Superior temporal gyrus (tissue), 1 donor: Measurements from ENCODE around the gene TMEM61.
"Not testable (repeated sequence)": the region's sequence is repeated elsewhere in the genome, so short reads cannot be mapped to it uniquely, and the experiment has no call there.

Source experiments
- DNase-seq: peaks from one replicate; pipeline ENCODE4 v3.0.0-alpha.2; 2016; ENCODE audit errors: extremely low spot score

Gene TMEM61

DNA sequence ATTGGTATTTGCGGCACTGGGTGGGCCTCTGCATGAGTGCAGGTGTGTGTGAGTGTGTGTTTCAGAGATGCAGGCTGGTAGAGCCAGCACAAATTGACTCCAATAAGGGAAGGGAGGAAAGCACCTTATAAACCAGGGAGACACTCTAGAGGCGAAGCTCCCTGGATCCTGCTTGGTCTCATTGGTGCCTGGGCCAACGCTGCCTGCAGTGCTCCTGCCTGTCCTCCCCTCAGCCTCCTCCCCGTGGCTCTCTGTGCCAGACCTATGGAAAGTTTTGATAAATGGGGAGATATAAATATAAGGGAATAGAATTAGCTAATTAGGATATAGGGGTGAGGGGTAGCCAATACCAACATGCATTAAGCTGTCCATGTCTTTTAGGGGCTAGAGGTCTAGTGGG, 20.9 kb downstream of the TMEM61 start:
- DNase-seq, result no peak

DNA sequence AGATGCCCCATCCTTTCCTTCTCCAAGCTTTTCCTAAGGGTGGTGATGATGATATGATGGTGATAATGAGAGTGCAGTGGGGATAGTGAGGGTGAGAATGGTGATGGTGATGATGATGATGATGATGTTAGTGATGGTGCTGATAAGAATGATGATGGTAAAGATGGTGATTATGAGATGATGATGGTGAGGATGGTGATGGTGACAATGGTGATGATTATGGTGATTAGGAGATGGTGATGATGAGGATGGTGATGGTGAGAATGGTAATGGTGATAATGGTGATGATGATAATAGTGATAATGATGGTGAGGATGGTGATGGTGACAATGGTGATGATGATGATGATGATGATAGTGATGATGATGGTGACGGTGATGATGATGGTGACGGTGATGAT, 22.3 kb downstream of the TMEM61 start:
- DNase-seq, result no peak

DNA sequence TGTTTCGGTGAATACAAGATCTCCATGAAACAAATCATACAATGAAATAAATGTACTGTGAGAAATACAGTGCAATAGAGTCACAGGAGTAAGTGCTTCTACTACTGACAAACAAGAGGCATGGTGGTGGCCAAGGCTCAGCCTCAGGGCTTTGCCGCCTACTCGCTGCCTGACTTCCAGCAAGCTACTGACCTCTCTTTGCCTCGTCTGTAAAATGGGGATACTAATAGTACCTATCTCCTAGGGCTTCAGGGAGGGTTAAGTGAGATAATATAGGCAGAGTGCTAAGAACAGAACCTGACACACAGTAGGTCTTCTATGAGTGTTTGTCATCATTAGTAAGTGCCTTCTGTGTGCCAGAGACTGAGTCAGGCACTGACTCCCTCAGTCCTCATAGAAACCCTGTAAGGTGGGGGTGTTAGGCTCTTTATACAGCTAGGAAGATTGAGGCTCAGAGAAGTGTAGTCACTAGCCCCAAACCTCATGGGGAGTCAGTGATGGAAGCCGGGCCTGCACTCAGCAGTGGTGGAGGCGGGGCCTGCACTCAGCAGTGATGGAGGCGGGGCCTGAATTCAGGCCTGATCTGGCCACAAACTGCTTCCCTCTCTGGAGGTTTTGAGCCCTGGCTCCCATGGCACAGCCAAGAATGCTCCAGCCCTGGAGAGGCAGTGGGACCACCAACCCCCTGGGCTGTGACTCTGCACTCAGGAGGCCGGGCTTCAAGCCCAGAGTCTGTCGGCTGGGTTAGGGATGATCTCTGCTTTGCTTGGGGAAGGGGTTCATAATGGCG, 25.1 kb downstream of the TMEM61 start:
- no peak for DNase-seq

DNA sequence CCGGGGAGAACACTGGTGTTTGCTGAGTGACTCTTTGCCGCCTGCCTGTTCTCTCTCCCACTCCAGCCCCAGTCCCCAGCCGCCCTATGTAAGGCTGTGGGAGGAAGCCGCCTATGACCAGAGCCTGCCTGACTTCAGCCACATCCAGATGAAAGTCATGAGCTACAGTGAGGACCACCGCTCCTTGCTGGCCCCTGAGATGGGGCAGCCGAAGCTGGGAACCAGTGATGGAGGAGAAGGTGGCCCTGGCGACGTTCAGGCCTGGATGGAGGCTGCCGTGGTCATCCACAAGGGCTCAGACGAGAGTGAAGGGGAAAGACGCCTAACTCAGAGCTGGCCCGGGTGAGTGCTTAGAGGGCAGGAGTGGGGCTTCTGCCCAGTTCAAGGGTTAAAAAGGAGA, 26.5 kb downstream of the TMEM61 start:
- no peak for DNase-seq

DNA sequence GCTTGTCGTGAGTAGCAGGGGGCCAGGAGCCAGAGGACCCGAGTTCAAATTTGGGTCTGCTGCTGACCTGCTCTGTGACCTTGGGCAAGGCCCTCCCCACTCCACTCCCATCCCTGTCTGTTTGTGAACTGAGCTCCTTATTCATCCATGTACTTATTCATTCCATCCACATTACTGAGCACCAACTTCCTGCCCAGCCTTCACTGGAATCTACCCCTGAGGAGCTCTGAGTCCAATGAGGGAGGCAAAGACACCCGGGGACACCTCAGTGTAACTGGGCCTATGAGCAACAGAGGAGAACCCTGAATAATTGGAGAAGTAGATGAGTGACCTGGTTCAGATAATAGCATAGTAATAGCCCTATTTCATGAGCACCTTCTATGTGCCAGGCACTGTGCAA, 27.2 kb downstream of the TMEM61 start:
- no peak for DNase-seq

DNA sequence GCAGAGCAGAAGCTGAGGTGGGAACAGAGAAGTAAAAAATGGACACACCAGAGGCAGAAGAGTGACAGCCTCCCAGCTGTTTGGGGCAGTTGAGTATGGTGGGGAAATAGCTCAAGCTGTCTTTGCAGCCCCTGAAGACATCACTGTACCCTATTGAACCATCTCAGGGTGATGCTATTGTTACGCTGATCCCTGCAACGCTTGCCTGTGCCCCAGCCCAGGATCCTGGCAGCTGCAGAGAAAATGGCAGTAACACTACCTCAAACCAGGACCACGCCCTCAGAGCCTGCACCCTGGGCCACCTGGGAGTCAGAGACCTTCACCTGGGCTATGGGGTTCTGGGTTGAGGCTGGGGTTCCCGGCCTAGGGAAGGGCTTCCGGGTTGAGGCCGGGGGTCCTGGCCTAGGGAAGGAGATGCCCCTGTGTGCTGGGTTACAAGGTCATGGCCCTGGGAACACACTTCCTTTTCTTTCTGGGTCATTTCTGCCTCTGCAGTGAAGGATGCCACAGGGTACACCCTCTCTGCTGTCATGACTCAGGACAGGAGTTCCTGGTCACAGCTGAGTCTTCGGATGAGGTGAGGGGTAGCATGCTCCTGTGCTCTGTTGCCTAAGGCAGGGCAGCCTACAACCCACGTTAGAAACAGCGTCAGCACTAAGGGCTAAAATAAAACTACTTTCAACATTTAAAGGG, 29.9 kb downstream of the TMEM61 start:
- DNase-seq, result no peak

DNA sequence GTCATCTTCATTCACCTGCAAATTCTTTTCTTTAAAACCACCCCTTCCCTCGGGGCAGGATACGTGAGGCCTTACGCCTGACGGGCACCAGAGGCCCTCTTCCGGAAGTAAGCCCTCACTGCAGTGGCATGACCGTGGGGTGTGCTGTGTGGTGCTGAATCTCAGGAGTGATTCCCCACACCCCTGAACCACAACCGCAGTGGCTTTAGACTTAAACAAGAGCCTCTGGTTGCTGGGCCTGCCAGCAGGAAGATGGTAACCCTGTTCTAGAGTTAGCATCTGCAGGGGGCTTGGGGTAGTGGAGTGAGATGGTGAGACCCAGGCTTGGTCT, 30.4 kb downstream of the TMEM61 start:
- no peak for DNase-seq

DNA sequence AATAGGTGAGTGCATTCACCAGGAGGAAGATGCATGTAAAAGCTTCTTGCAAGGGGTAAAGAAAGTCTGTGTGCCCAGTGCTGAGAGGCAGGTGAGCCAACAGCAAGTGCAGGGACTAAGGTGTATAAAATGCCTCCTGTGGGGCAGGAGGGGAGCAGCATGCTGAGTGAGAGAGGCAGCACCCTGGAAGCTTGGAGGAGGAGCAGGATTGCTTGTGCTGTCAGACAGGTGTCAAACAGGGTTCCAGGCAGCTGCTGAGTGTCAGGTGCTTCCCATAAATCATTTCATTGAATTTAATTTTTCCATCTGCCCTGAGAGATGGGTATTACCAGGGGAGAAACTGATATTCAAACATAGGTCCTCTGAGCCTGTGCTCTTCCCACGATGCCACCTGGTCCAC, 32.2 kb downstream of the TMEM61 start:
- DNase-seq, result no peak

DNA sequence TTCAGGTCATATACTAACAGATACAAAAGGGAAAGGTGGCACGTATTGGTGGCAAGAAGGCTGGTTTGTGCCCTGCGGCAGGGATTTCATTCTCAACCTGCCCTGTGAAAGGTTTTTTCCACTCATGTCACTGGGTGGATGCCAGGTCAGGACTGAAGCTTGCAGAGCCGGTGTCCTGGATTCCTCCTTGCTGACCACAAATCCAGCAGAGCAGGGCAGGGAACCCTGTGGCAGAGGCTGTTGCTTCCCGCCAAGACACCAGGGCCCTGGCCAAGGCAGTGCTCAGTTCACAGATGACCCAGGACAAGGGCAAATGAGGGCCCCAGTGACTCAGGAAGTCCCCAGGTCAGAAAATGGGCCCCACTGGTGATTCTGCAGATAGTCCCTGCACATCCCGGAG, 34.7 kb downstream of the TMEM61 start:
- DNase-seq, result no peak

DNA sequence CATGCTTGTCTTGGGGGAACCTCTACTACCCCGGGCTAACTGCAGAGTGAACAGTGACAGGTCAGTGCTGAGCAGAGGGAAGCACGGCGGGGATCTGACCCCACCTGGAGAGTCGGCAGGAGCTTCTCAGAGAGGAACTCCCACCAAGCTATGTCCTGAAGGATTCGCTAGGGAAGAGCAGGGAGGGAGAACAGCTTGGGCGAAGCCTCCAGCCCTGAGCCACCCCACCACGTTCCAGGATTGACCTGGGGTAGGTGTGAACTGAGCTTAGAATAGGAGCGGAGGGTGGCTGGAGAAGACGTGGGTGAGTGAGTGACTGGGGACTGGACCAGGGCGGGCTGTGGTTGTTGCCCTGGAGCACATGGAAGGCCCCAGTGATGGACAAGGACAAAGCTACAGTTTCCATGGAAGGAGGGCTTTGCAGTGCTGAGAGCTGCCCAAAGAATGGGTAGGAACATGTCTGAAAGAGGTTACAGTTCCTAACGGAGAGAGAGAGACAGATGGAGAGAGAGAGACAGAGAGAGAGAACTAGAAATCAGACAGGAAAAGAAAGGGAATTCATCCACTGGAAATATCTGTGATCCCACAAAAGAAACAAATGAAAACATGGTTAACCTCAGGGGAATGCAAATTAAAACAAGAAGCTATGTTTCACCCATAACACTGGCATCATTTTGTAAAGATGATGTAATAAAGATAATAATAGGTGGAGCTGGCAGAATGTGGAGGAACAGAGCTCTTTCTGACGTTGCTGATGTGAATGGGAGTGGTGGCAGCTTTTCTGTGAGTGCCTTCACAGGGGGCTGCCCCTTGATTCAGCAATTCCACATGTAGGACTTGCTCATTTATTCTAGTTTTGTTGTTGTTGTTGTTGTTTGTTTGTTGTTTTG, 35.5 kb downstream of the TMEM61 start:
- no peak for DNase-seq

DNA sequence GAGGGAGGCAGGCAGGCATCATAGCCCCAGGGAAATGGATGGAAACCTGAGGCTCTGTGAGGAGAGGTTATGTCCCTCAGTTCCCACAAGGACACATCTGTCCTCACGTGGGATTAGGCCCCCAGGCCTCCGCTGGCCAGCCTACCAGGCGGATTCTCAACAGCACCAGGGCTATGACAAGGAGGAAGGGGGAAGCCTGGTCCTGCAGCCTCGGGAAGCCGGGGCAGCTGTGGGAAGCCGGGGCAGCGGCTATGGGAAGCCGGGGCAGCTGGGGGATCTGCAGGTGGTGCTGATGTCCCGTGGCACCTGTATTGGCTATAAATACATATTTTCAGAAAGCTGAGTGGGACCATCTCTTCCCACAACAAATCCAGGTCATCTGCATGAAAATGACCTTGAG, 38.0 kb downstream of the TMEM61 start:
- no peak for DNase-seq

DNA sequence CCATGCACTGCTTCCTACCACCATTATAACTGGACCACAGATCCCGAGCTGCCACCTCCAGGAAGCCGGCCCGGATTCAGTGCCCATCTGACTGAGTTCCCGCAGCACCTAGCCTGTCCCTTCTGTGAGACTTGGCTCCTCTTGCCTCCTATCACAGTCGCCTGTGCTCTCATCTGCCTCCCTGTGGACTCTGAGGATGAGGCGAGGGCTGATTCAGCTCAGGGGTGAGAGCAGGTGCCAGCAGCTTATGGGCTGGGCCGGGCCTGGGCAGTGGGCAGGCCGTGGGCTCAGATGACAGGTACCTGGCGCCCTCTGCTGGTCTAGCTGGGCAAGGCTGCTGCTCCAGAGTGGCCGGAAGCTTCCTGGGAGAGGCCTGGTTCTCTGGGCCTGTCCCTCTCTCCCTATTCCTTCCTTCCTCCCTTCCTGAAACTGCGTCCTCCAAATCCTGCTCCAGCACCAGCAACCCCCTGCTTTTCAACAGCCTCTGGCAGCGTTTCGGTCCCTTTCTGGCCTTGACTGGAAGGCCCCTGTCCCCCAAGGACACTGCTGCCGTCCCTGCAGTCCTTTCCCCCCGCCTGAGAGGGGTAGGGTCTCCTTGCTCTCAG, 41.6 kb downstream of the TMEM61 start:
- DNase-seq, result peak; percentile 71

DNA sequence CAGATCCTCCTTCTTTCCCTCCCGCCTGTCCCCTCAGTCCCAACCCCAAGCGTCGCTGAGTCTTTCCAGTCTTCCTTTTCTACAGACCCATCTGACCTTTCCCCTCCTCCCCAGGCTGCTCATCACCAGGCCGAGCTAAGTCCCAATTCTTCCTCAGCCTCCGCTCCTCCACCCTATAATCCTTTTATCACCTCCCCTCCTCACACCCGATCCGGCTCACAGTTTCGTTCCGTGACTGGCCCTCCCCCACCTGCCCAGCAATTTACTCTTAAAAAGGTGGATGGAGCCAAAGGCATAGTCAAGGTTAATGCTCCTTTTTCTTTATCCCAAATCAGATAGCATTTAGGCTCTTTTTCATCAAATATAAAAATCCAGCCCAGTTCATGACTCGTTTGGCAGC, 43.7 kb downstream of the TMEM61 start:
- DNase-seq, result not testable (repeated sequence)

DNA sequence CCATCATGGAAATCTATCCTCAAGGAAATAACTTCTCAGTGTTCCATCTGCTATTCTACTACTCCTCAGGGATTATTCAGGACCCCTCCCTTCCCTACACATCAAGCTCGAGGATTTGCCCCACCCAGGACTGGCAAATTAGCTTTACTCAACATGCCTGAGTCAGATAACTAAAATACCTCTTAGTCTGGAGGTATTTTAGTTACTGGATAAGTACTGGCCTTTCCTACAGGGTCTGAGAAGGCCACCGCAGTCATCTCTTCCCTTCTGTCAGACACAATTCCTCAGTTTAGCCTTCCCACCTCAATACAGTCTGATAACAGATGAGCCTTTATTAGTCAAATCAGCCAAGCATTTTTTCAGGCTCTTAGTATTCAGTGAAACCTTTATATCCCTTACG, 46.3 kb downstream of the TMEM61 start:
- not testable (repeated sequence) for DNase-seq

DNA sequence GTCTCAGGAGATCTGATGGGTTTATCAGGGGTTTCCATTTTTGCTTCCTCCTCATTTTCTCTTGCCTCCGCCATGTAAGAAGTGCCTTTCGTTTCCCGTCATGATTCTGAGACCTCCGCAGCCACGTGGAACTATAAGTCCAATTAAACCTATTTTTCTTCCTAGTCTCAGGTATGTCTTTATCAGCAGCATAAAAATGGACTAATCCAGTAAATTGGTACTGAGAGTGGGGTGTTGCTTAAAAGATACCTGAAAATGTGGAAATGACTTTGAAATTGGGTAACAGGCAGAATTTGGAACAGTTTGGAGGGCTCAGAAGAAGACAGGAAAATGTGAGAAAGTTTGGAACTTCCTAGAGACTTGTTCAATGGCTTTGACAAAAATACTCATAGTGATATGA, 50.7 kb downstream of the TMEM61 start:
- DNase-seq, result not testable (repeated sequence)

DNA sequence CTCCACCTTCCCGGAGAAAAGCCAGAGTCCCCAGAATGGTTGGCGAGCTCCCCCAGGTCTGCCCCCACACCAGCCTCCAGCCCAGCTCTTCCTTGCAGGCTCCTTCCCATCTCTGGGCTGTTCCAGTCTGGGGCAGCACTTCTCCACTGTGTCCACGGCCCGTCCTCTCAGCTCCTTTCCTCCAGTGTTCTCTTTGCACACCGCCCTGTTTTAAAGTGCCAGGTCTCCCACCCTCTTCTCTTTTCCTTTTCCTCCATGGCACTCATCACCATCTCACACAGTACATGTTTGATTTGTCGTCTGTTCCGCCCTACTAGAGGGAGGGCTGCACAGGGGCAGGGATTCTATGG, 52.8 kb downstream of the TMEM61 start:
- DNase-seq, result no peak

DNA sequence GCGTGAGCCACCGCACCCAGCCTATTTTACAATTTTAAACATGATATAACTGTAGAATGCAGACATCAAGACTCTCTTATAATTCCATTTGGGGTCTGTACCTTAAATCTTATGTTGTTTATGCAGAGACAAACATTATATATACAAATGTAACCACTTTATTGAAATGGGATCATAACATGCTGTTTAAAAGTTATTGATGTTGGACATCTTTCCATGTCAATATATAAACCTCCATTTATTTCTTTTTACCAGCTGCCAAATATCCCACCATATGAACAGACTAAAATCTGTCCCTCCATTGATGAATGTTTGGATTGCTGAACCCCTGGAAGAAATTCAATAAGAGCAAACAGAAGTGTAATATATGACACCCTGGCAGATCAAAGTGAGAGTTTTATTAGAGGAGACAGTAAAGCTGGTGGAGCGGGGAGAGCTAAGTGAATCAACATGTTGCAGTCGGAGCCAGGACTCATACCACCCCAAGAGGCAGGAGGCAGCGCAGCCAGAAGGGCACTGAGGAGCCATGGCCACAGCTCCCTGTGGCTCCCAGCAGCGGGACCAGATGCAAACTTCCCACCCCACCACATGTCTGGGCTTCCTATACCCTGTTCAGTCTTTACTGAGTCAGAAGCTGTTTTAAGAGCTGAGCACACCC, 54.2 kb downstream of the TMEM61 start:
- DNase-seq, result no peak

DNA sequence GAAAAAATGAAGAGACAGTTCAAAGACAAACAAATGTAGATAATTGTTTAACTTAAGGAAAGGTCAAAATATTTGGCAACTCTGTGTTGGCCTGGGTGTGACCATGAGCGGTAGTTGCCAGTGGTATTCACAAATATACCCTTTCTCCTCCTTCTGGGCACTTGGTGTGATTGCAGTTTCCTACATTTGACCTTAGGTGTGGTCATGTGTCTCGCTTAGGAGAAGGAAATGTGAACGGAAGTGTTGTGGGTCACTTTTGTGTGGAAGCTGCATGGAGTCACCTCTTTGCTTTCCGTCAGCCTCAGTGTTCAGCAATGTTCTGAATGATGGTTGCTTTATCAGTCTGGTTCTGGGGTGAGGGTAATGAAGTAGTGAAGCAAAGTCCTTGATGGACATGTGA, 55.5 kb downstream of the TMEM61 start:
- DNase-seq, result no peak

DNA sequence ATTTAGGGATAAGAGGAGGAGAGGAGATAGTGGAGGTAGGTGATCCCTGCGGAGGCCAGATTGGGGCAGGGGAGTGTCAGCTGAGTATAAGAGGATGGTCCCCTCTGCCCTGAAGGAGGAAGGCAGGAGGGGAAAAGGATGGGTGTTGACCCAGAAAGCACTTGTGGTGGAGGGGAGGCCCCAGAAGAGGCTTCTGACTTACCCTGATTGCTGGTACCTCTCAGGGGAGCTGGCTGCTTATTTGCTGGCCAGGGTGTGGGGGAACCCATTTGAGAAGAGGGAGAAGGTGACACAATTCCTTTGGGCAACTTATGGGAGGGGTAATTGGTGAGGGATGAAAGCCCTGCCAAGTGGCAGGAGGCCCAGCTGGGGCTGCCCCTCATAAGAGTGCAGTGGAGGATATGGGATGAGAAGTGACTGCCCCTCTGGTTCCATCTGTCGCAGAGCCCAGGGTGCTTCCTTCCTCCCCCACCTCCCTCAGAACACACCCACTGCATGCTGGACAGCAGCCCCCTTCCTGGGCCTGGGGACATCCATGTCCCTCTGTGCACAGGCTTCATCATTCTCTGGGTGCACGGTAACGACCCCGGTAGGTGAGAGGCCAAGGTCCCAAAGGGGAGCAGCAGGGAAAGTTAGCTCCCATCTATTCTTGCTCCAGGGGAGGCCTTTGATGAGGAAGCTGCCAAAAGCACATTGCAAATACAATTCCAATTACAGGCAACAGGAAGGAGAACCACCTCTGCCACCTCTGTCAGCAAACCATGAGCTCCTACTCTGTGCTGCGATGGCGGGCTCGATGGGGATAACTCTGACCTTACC, 57.5 kb downstream of the TMEM61 start:
- no peak for DNase-seq

DNA sequence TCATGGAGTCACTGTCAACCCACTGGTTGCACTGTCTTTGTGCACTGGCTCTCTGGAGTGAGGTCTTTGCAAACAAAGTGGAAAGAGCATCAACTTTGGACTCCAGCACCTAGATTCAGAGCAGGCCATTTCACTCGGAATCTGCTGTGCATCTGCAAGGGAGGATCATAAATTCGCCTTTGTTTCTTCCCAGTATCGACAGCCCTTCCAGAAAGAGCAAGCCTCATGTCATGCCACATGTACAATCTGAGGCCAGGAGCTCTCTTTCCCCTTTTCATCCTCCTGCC, 58.1 kb downstream of the TMEM61 start:
- no peak for DNase-seq

DNA sequence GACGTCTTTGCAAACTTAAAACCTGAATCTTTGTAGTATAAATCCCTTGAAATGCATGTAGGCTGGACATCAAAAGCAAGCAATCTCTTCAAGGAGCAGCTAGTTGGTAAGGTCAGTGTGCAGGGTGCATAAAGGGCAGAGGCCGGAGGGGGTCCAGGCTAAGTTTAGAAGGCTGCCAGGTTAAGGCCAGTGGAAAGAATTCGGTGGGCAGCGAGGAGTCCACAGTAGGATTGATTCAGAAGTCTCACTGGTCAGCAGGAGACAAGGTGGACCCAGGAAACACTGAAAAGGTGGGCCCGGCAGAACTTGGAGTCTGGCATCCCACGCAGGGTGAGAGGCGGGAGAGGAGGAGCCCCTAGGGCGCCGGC, 58.5 kb downstream of the TMEM61 start:
- DNase-seq, result no peak
